PFSK-1 (cell line): Measurements from ENCODE around the gene SLC24A3.

ENCODE experiments used
- POLR2AphosphoS5 ChIP-seq: IDR thresholded peaks from 2 replicates; pipeline ENCODE4 v1.6.1; 2012; ENCODE audit warnings: low read depth, mild to moderate bottlenecking, control low read depth, low read length, moderate library complexity
- SIN3A ChIP-seq: IDR thresholded peaks from 2 replicates; pipeline ENCODE4 v1.6.1; 2012; ENCODE audit warnings: mild to moderate bottlenecking, low read length, moderate library complexity, borderline replicate concordance; ENCODE audit not compliant: insufficient read depth
- TF ChIP-seq, protein P1 (sequence below), 2 experiments: IDR thresholded peaks; 2 replicates each; pipeline versions ENCODE4 v1.6.1 to v1.8.0; 2011 to 2012; ENCODE audit warnings: low read depth in 2 of 2, low read length in 2 of 2, control low read depth in 1 of 2, inconsistent platforms in 1 of 2, mild to moderate bottlenecking in 1 of 2, moderate library complexity in 1 of 2; ENCODE audit not compliant: insufficient read depth in 1 of 2

DNA sequence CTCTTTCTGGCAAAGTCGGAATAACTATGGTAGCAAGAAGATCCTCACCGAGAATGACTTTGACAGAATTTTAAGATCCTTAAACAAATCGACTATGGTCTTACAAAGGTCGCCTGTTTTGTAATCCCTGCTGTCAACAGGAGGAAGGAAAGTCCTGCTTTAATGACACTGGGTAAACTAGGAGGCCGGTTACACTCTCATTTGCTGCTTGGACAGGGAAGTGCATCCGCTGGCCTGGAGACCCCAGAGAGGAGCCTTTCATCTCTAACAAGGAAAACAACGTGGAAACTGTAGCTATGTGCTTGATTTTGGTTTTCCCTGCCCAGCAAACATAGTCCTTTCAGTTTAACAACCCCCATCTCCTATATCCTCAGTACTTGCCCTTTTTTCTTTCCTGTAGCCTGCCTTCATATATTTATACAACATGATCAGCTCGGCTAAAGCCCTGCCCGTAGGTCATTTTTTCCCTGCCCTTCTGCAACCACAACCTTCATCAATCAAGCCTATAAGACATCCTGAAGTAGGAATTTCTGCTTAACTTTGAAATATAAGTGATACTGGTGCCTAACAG, 448.5 kb downstream of the SLC24A3 start:
- TF ChIP-seq, protein P1, sequence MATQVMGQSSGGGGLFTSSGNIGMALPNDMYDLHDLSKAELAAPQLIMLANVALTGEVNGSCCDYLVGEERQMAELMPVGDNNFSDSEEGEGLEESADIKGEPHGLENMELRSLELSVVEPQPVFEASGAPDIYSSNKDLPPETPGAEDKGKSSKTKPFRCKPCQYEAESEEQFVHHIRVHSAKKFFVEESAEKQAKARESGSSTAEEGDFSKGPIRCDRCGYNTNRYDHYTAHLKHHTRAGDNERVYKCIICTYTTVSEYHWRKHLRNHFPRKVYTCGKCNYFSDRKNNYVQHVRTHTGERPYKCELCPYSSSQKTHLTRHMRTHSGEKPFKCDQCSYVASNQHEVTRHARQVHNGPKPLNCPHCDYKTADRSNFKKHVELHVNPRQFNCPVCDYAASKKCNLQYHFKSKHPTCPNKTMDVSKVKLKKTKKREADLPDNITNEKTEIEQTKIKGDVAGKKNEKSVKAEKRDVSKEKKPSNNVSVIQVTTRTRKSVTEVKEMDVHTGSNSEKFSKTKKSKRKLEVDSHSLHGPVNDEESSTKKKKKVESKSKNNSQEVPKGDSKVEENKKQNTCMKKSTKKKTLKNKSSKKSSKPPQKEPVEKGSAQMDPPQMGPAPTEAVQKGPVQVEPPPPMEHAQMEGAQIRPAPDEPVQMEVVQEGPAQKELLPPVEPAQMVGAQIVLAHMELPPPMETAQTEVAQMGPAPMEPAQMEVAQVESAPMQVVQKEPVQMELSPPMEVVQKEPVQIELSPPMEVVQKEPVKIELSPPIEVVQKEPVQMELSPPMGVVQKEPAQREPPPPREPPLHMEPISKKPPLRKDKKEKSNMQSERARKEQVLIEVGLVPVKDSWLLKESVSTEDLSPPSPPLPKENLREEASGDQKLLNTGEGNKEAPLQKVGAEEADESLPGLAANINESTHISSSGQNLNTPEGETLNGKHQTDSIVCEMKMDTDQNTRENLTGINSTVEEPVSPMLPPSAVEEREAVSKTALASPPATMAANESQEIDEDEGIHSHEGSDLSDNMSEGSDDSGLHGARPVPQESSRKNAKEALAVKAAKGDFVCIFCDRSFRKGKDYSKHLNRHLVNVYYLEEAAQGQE (IDR thresholded peaks at IDR 0.05; ENCODE audit: insufficient read depth in 1 of 2, low read depth in 2 of 2, low read length in 2 of 2): no peak
- no peak for TF ChIP-seq SIN3A
- no peak for TF ChIP-seq POLR2AphosphoS5
